ENCODE data around the gene DLX6. TPM values are rescaled to one million over a fixed set of nuclear protein-coding genes. Genes with fewer than 3 reads are reported as not detected.

DLX6 gene
- total RNA-seq, 1 experiment from 2014 or later: 1.3 TPM

GRCh38 chr7:97018791-97019531 is 13.6 kb downstream of the DLX6 start:
- TF ChIP-seq CTCF (IDR thresholded peaks at IDR 0.05) (no peak), SIN3A (IDR thresholded peaks at IDR 0.05; ENCODE audit: borderline replicate concordance, insufficient read depth, low read depth, low read length) (no peak), TCF7L2 (IDR thresholded peaks at IDR 0.05; ENCODE audit: low read depth, low read length) (no peak), POLR2AphosphoS5 (IDR thresholded peaks at IDR 0.05; ENCODE audit: low read depth, low read length) (no peak)
- TF ChIP-seq, protein P1, sequence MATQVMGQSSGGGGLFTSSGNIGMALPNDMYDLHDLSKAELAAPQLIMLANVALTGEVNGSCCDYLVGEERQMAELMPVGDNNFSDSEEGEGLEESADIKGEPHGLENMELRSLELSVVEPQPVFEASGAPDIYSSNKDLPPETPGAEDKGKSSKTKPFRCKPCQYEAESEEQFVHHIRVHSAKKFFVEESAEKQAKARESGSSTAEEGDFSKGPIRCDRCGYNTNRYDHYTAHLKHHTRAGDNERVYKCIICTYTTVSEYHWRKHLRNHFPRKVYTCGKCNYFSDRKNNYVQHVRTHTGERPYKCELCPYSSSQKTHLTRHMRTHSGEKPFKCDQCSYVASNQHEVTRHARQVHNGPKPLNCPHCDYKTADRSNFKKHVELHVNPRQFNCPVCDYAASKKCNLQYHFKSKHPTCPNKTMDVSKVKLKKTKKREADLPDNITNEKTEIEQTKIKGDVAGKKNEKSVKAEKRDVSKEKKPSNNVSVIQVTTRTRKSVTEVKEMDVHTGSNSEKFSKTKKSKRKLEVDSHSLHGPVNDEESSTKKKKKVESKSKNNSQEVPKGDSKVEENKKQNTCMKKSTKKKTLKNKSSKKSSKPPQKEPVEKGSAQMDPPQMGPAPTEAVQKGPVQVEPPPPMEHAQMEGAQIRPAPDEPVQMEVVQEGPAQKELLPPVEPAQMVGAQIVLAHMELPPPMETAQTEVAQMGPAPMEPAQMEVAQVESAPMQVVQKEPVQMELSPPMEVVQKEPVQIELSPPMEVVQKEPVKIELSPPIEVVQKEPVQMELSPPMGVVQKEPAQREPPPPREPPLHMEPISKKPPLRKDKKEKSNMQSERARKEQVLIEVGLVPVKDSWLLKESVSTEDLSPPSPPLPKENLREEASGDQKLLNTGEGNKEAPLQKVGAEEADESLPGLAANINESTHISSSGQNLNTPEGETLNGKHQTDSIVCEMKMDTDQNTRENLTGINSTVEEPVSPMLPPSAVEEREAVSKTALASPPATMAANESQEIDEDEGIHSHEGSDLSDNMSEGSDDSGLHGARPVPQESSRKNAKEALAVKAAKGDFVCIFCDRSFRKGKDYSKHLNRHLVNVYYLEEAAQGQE (IDR thresholded peaks at IDR 0.05; ENCODE audit: insufficient read depth in 1 of 2, low read depth in 2 of 2, low read length in 1 of 2): no peak
- peaks cover 20% of the 10 kb centered on the region for H3K27me3 ChIP-seq (ENCODE audit: control insufficient read depth, insufficient read depth, low read length)
- CTCF ChIA-PET: no interaction called here

GRCh38 chr7:97019710-97020225 is 14.4 kb downstream of the DLX6 start:
- intact Hi-C loops (cut with micrococcal nuclease; ENCODE audit: unreplicated experiment): loop anchor here (10.0 kb wide), 1 partner anchor 315 kb away; the partner anchor contains the start of gene SEM1
- DNase-seq (ENCODE audit: low read depth, low spot score) (no peak), ATAC-seq (no peak)
- H3K9me3 ChIP-seq (ENCODE audit: control insufficient read depth, insufficient read depth, low read depth, low read length): no peaks in the 10 kb centered on the region
- BruUV-seq (replicated peaks): no TSS peak
- H3K4me3 ChIP-seq (ENCODE audit: low read depth in 2 of 2, low read length in 2 of 2): no peak overlapping the region
- ChIA-PET POLR2A (no interaction called here), CTCF (no interaction called here)
- in situ Hi-C loops (cut with HindIII; ENCODE audit: low pct_unique_long_range_greater_than_20kb, low sequenced_read_pairs): no loop called here
- no peak for TF ChIP-seq POLR2AphosphoS5 (IDR thresholded peaks at IDR 0.05; ENCODE audit: low read depth, low read length)
- no peak for TF ChIP-seq SIN3A (IDR thresholded peaks at IDR 0.05; ENCODE audit: borderline replicate concordance, insufficient read depth, low read depth, low read length)
- TF ChIP-seq, protein P1 (IDR thresholded peaks at IDR 0.05; ENCODE audit: insufficient read depth in 1 of 2, low read depth in 2 of 2, low read length in 1 of 2): no peak
- no peak for TF ChIP-seq CTCF (IDR thresholded peaks at IDR 0.05)
- no peak for TF ChIP-seq TCF7L2 (IDR thresholded peaks at IDR 0.05; ENCODE audit: low read depth, low read length)
- peaks cover 16% of the 10 kb centered on the region for H3K27me3 ChIP-seq (ENCODE audit: control insufficient read depth, insufficient read depth, low read length)
- H3K4me1 ChIP-seq (ENCODE audit: control insufficient read depth, insufficient read depth, low read length): peaks cover 8% of the 10 kb centered on the region; the same call in 1 of the 2 replicates
- H3K27ac ChIP-seq (ENCODE audit: low read length): no peak overlapping the region
- H3K36me3 ChIP-seq (ENCODE audit: control insufficient read depth, insufficient read depth, low read length): no peaks in the 10 kb centered on the region

More at GRCh38 chr7:97018791-97019531, 13.6 kb downstream of the DLX6 start:
- H3K9me3 ChIP-seq (ENCODE audit: control insufficient read depth, insufficient read depth, low read depth, low read length): no peaks in the 10 kb centered on the region
- POLR2A ChIA-PET: no interaction called here
- intact Hi-C loops (cut with micrococcal nuclease; ENCODE audit: unreplicated experiment) (no loop called here), in situ Hi-C loops (cut with HindIII; ENCODE audit: low pct_unique_long_range_greater_than_20kb, low sequenced_read_pairs) (no loop called here)
- ATAC-seq: no peak
- BruUV-seq (replicated peaks): no TSS peak
- peaks cover 8% of the 10 kb centered on the region; the same call in 1 of the 2 replicates for H3K4me1 ChIP-seq (ENCODE audit: control insufficient read depth, insufficient read depth, low read length)
- H3K4me3 ChIP-seq (ENCODE audit: low read depth in 2 of 2, low read length in 2 of 2): no peak overlapping the region
- no peaks in the 10 kb centered on the region for H3K36me3 ChIP-seq (ENCODE audit: control insufficient read depth, insufficient read depth, low read length)
- no peak for DNase-seq (ENCODE audit: low read depth, low spot score)
- no peak overlapping the region for H3K27ac ChIP-seq (ENCODE audit: low read length)
